ENCODE data around the gene RGSL1. TPM values are rescaled to one million over a fixed set of nuclear protein-coding genes. Genes with fewer than 3 reads are reported as not detected.

RGSL1 gene
- total and polyA plus RNA-seq, 9 of the 15 experiments (the other 6 are each of a cell fraction or from before 2014, with no cell fraction given), result 0.03 TPM; not detected in 8

DNA sequence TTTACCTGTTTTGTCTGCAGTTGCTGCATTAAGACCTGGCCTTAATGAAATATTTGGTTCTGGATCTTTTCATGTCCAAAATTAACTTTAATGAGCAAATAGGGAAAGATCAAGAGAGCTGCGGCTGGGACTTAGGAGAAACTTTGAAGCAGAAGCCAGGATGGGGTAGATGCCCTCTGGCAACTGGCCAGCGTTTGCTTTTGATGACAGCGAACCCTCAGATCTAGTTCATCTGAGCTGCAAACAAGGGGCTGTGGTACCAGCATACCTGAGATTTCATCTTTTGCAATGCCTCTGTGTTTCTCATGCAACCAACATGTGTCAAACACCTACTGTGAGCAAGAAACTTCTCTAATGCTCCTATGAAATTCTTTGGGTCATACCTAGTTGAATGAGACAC, 36.5 kb upstream of the RGSL1 start:
- Histone ChIP-seq H3K27ac (ENCODE audit: extremely low read depth, low read depth, low read length) (no peak overlapping the region), H4K20me1 (replicated peaks; ENCODE audit: control insufficient read depth, insufficient read depth, low read length) (no peaks in the 10 kb centered on the region), H3K4me1 (replicated peaks in 1 of 2; ENCODE audit: control insufficient read depth in 2 of 2, insufficient read depth in 2 of 2, low read length in 2 of 2) (no peaks in the 10 kb centered on the region), H3K9ac (ENCODE audit: insufficient read depth in 1 of 2, low read depth in 2 of 2, low read length in 2 of 2) (no peak overlapping the region), H2AFZ (ENCODE audit: low read depth, low read length) (no peak overlapping the region), H3K9me1 (ENCODE audit: control insufficient read depth, insufficient read depth, low read length) (no peaks in the 10 kb centered on the region), H3K27me3 (ENCODE audit: control insufficient read depth in 2 of 2, insufficient read depth in 2 of 2, low read length in 2 of 2) (peaks cover 33 to 34% of the 10 kb centered on the region in 2 experiments), H3K36me3 (ENCODE audit: control insufficient read depth, insufficient read depth, low read length) (no peaks in the 10 kb centered on the region), H3K4me2 (ENCODE audit: insufficient read depth, low read length) (no peak overlapping the region), H3K9me3 (replicated peaks; ENCODE audit: control insufficient read depth, insufficient read depth, low read depth, low read length) (no peaks in the 10 kb centered on the region), H3K4me3 (no peak overlapping the region), H3K79me2 (ENCODE audit: control insufficient read depth, insufficient read depth, low read length) (no peaks in the 10 kb centered on the region)
- intact Hi-C loops (cut with micrococcal nuclease), result no loop called here
- ChIA-PET POLR2A (interaction anchor here (1.1 kb wide), 2 partner anchors 22 to 293 kb away, joined by 3 read pairs; no protein-coding TSS in a partner anchor), CTCF (ENCODE audit: low intra/inter-chr PET ratio) (no interaction called here)
- FAIRE-seq (no peak), DNase-seq (ENCODE audit: extremely low read depth in 1 of 4, low spot score in 3 of 4) (no peak), ATAC-seq (no peak)
- BruUV-seq (replicated peaks), result no TSS peak
- in situ Hi-C loops (cut with MboI), result no loop called here
- 0% methylated on average over 3 of the region's 3 CpGs for WGBS (ENCODE audit: insufficient coverage, low coverage, missing lambda C conversion rate)
- TF ChIP-seq NFIC (IDR thresholded peaks at IDR 0.05) (peak; percentile 63), TCFL5 (CRISPR knock-in tag; conservative IDR thresholded peaks at IDR 0.05) (no peak)

DNA sequence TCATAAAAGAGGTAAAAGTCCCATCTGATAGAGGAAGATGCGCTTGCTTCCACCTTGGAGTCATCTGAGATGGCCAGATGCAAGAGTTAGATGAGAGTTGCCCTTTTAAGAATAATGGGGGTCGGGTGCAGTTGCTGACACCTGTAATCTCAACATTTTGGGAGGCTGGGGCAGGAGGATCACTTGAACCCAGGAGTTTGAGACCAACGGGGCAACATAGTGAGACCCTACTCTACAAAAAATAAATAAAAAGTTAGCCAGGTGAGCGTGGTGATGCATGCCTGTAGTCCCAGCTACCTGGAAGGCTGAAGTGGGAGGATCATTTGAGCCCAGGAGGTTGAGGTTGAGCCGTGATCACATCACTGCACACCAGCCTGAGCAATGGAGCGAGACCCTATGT, 36.0 kb upstream of the RGSL1 start:
- Histone ChIP-seq H3K9ac (ENCODE audit: insufficient read depth in 1 of 2, low read depth in 2 of 2, low read length in 2 of 2) (no peak overlapping the region), H3K79me2 (ENCODE audit: control insufficient read depth, insufficient read depth, low read length) (no peaks in the 10 kb centered on the region), H3K36me3 (ENCODE audit: control insufficient read depth, insufficient read depth, low read length) (no peaks in the 10 kb centered on the region), H3K9me1 (ENCODE audit: control insufficient read depth, insufficient read depth, low read length) (no peaks in the 10 kb centered on the region), H3K4me2 (ENCODE audit: insufficient read depth, low read length) (no peak overlapping the region), H3K4me3 (no peak overlapping the region), H3K27ac (ENCODE audit: extremely low read depth, low read depth, low read length) (no peak overlapping the region), H4K20me1 (replicated peaks; ENCODE audit: control insufficient read depth, insufficient read depth, low read length) (no peaks in the 10 kb centered on the region), H3K4me1 (replicated peaks in 1 of 2; ENCODE audit: control insufficient read depth in 2 of 2, insufficient read depth in 2 of 2, low read length in 2 of 2) (no peaks in the 10 kb centered on the region), H3K9me3 (replicated peaks; ENCODE audit: control insufficient read depth, insufficient read depth, low read depth, low read length) (no peaks in the 10 kb centered on the region), H3K27me3 (ENCODE audit: control insufficient read depth in 2 of 2, insufficient read depth in 2 of 2, low read length in 2 of 2) (peaks cover 35 to 36% of the 10 kb centered on the region in 2 experiments), H2AFZ (ENCODE audit: low read depth, low read length) (no peak overlapping the region)
- TF ChIP-seq KAT7 (CRISPR knock-in tag; IDR thresholded peaks at IDR 0.05; ENCODE audit: borderline replicate concordance) (no peak), ZNF766 (CRISPR knock-in tag; conservative IDR thresholded peaks at IDR 0.05) (no peak), ZNF121 (CRISPR knock-in tag; conservative IDR thresholded peaks at IDR 0.05) (peak; percentile 87), RBM25 (IDR thresholded peaks at IDR 0.05; ENCODE audit: low read depth, low read length, severe bottlenecking) (peak; percentile 57)
- ChIA-PET POLR2A (no interaction called here), CTCF (ENCODE audit: low intra/inter-chr PET ratio) (no interaction called here)
- DNase-seq (ENCODE audit: extremely low read depth in 1 of 4, low spot score in 3 of 4) (no peak), ATAC-seq (no peak), FAIRE-seq (no peak)
- under 1% methylated on average over 6 of the region's 6 CpGs for WGBS (ENCODE audit: insufficient coverage, low coverage, missing lambda C conversion rate)
- in situ Hi-C loops (cut with MboI), result no loop called here
- intact Hi-C loops (cut with micrococcal nuclease), result no loop called here
- no TSS peak for BruUV-seq (replicated peaks)
